SU-DHL-6 (cell line): Measurements from ENCODE around the gene GPSM1.

ENCODE experiments used
- H2AFZ ChIP-seq: fragments of 200-600 bp; sonication (generic); 2 replicates; pipeline ENCODE4 v1.6.1; 2014; ENCODE audit warnings: low read depth, mild to moderate bottlenecking, moderate library complexity, mixed read lengths, antibody characterized with exemption, low read length; ENCODE audit not compliant: severe bottlenecking
- H3F3A ChIP-seq: fragments of 200-600 bp; shearing (Covaris generic); 2 replicates; pipeline ENCODE4 v1.6.0; 2016; ENCODE audit warnings: antibody characterized with exemption, mild to moderate bottlenecking; ENCODE audit not compliant: insufficient read depth
- H3K27ac ChIP-seq: fragments of 200-600 bp; sonication (generic); 2 replicates; pipeline ENCODE4 v1.5.1; 2016; ENCODE audit warnings: low read depth, mild to moderate bottlenecking, low read length, moderate library complexity, mixed read lengths
- H3K27me3 ChIP-seq: fragments of 200-600 bp; sonication (generic), shearing (Covaris generic); 2 replicates; pipeline ENCODE4 v1.6.0; 2014; ENCODE audit warnings: mild to moderate bottlenecking, low read length
- H3K36me3 ChIP-seq: fragments of 200-600 bp; sonication (generic); 2 replicates; pipeline ENCODE4 v1.6.1; 2014; ENCODE audit warnings: mild to moderate bottlenecking, low read length, mixed read lengths
- H3K4me2 ChIP-seq: fragments of 300-600, 200-600 bp; shearing (Covaris generic), sonication (generic); 2 replicates; pipeline ENCODE4 v1.6.0; 2014; ENCODE audit warnings: low read length, low read depth, mild to moderate bottlenecking; ENCODE audit not compliant: poor library complexity, severe bottlenecking
- H3K4me3 ChIP-seq: fragments of 200-600 bp; sonication (generic); 2 replicates; pipeline ENCODE4 v1.5.1; 2014; ENCODE audit warnings: antibody characterized with exemption, low read length, mild to moderate bottlenecking, mixed read lengths; ENCODE audit not compliant: insufficient read depth, poor library complexity, severe bottlenecking
- H3K79me2 ChIP-seq: fragments of 200-600 bp; sonication (generic); 2 replicates; pipeline ENCODE4 v1.6.1; 2014; ENCODE audit warnings: mild to moderate bottlenecking, low read length, moderate library complexity; ENCODE audit not compliant: insufficient read depth
- H3K9ac ChIP-seq: fragments of 200-600 bp; sonication (generic); 2 replicates; pipeline ENCODE4 v1.7.0; 2014; ENCODE audit warnings: mild to moderate bottlenecking, low read length
- H3K9me2 ChIP-seq: fragments of 200-600 bp; sonication (generic); replicated peaks from 2 replicates; pipeline ENCODE4 v1.6.1; 2014; ENCODE audit warnings: low read length; ENCODE audit not compliant: insufficient read depth
- H3K9me3 ChIP-seq: fragments of 200-600 bp; sonication (generic); 2 replicates; pipeline ENCODE4 v1.6.1; 2014; ENCODE audit warnings: low read length, mixed read lengths; ENCODE audit not compliant: insufficient read depth
- H4K20me1 ChIP-seq: fragments of 200-600 bp; sonication (generic); 2 replicates; pipeline ENCODE4 v1.6.1; 2014; ENCODE audit warnings: low read depth, mild to moderate bottlenecking, antibody characterized with exemption, low read length, moderate library complexity, mixed read lengths
- CTCF ChIP-seq: fragments of 200-600 bp; sonication (generic); IDR thresholded peaks from one replicate; pipeline ENCODE4 v1.5.1; 2017; ENCODE audit warnings: antibody characterized with exemption, mild to moderate bottlenecking, low read length, moderate library complexity; ENCODE audit not compliant: insufficient read depth, poor library complexity, severe bottlenecking
- EZH2phosphoT487 ChIP-seq: fragments of 200-600 bp; sonication (generic), shearing (Covaris generic); conservative IDR thresholded peaks from 2 replicates; pipeline ENCODE4 v1.6.1; 2018; ENCODE audit warnings: mild to moderate bottlenecking, antibody characterized with exemption, low read length, moderate library complexity, mixed read lengths

The GPSM1 gene

GRCh38 chr9:136299116-136299515, 28.2 kb upstream of the GPSM1 start:
- Histone ChIP-seq H3K4me3 (no peak overlapping the region), H3K9me3 (no peaks in the 10 kb centered on the region), H3K79me2 (no peaks in the 10 kb centered on the region), H4K20me1 (no peaks in the 10 kb centered on the region), H3K4me2 (no peak overlapping the region), H3K9me2 (no peaks in the 10 kb centered on the region), H3F3A (no peaks in the 10 kb centered on the region), H3K27ac (no peak overlapping the region), H3K27me3 (no peaks in the 10 kb centered on the region), H2AFZ (no peak overlapping the region), H3K36me3 (no peaks in the 10 kb centered on the region), H3K9ac (no peak overlapping the region)
- TF ChIP-seq EZH2phosphoT487 (no peak), CTCF (no peak)

GRCh38 chr9:136299541-136299940, 27.8 kb upstream of the GPSM1 start:
- Histone ChIP-seq H3K4me3 (no peak overlapping the region), H3K36me3 (no peaks in the 10 kb centered on the region), H2AFZ (no peak overlapping the region), H3K27ac (no peak overlapping the region), H3K9ac (no peak overlapping the region), H3K9me2 (no peaks in the 10 kb centered on the region), H4K20me1 (no peaks in the 10 kb centered on the region), H3K9me3 (no peaks in the 10 kb centered on the region), H3K4me2 (no peak overlapping the region), H3K27me3 (no peaks in the 10 kb centered on the region), H3F3A (no peaks in the 10 kb centered on the region), H3K79me2 (no peaks in the 10 kb centered on the region)
- TF ChIP-seq CTCF: no peak
- no peak for TF ChIP-seq EZH2phosphoT487

- H3K9me2 ChIP-seq: no peaks in the 10 kb centered on the region
- H3K4me3 ChIP-seq: no peak overlapping the region
- H3K9ac ChIP-seq: no peak overlapping the region
- H3K36me3 ChIP-seq: no peaks in the 10 kb centered on the region
- no peaks in the 10 kb centered on the region for H3K79me2 ChIP-seq
- H3K27me3 ChIP-seq: no peaks in the 10 kb centered on the region
- H3K27ac ChIP-seq: no peak overlapping the region
- H2AFZ ChIP-seq: no peak overlapping the region
- TF ChIP-seq CTCF: no peak
- no peak for TF ChIP-seq EZH2phosphoT487
- H3K9me3 ChIP-seq: no peaks in the 10 kb centered on the region
- H3K4me2 ChIP-seq: no peak overlapping the region
- H3F3A ChIP-seq: no peaks in the 10 kb centered on the region
- no peaks in the 10 kb centered on the region for H4K20me1 ChIP-seq
Observed at GRCh38 chr9:136300016-136300545, 27.3 kb upstream of the GPSM1 start.
